ENCODE measurements around the gene COQ2. TPM values are rescaled to one million over a fixed set of nuclear protein-coding genes. Genes with fewer than 3 reads are reported as not detected.

COQ2 gene
- total RNA-seq, 1 experiment from 2014 or later, result 14.6 TPM

GRCh38 chr4:83216959-83217683 is 67.5 kb downstream of the COQ2 start:
- DNase-seq (ENCODE audit: low spot score), result no peak

GRCh38 chr4:83214079-83214478 is 70.5 kb downstream of the COQ2 start:
- DNase-seq (ENCODE audit: low spot score), result no peak

Small RNAs within 50 kb of the gene (small RNA-seq; reads per million reads assigned to genes)
- gene AC114781.3, result not detected

Other genes with a start within 250 kb of the COQ2 start
- 21.9 and 27.0 TPM in 2 replicates for gene COPS4, start 249.6 kb downstream of the COQ2 start, total RNA-seq (2014; rRNA removed; shearing (Covaris generic))
- gene PLAC8, start 170.1 kb downstream of the COQ2 start, total RNA-seq (2014; rRNA removed; shearing (Covaris generic)), result 9.8 and 10.8 TPM in 2 replicates
- gene HPSE, start 50.0 kb upstream of the COQ2 start, total RNA-seq (2014; rRNA removed; shearing (Covaris generic)), result 0.28 and 1.4 TPM in 2 replicates
- gene HELQ, start 171.0 kb upstream of the COQ2 start, total RNA-seq (2014; rRNA removed; shearing (Covaris generic)), result 5.2 and 10.4 TPM in 2 replicates
- 19.2 and 20.1 TPM in 2 replicates for gene MRPS18C, start 171.3 kb upstream of the COQ2 start, total RNA-seq (2014; rRNA removed; shearing (Covaris generic))
- gene ABRAXAS1, start 200.3 kb upstream of the COQ2 start, total RNA-seq (2014; rRNA removed; shearing (Covaris generic)), result 2.4 and 3.7 TPM in 2 replicates

Measured in HT-29 (cell line).